Transverse colon (tissue), 4 donors: ENCODE results near the gene MNS1.

Experiments
- CTCF ChIP-seq, 5 experiments: fragments of 200-600 bp in 3 of 5; fragments of 450-650 bp in 2 of 5; sonication (generic) in 3 of 5; IDR thresholded peaks; 1 replicate in 2 of 5; 2 replicates in 3 of 5; pipeline ENCODE4 v1.5.1; 2016 to 2017; ENCODE audit warnings: antibody characterized with exemption in 5 of 5, inconsistent platforms in 3 of 5, mild to moderate bottlenecking in 2 of 5, moderate library complexity in 1 of 5
- EP300 ChIP-seq: sonication (generic); formaldehyde crosslinking; IDR thresholded peaks from one replicate; pipeline ENCODE4 v1.6.1; 2017; ENCODE audit warnings: antibody characterized with exemption, low read depth
- POLR2A ChIP-seq: fragments of 450-650 bp; IDR thresholded peaks from one replicate; pipeline ENCODE4 v1.6.1; 2016; ENCODE audit warnings: antibody characterized with exemption, mild to moderate bottlenecking, moderate library complexity
- POLR2AphosphoS5 ChIP-seq, 3 donors: sonication (generic); formaldehyde crosslinking; IDR thresholded peaks; one replicate each; pipeline ENCODE4 v1.6.1; 2016; ENCODE audit warnings: antibody characterized with exemption in 3 of 3

GRCh38 chr15:56484287-56484686 is 19.4 kb upstream of the MNS1 start:
- TF ChIP-seq POLR2AphosphoS5 (IDR thresholded peaks at IDR 0.05) (no peak), CTCF (IDR thresholded peaks at IDR 0.05) (no peak), POLR2A (no peak), EP300 (no peak)
